Upper lobe of left lung (tissue), 4 donors: ENCODE results near the gene TRIM14.

Source experiments
- CTCF ChIP-seq, 6 experiments: fragments of 450-650 bp in 4 of 6; fragments of 200-600 bp in 2 of 6; sonication (generic) in 2 of 6; IDR thresholded peaks; one replicate each; pipeline ENCODE4 v1.5.1; 2016 to 2019; ENCODE audit warnings: antibody characterized with exemption in 6 of 6
- EP300 ChIP-seq, 4 donors: sonication (generic); formaldehyde crosslinking; IDR thresholded peaks; one replicate each; pipeline ENCODE4 v1.5.1; 2017; ENCODE audit warnings: antibody characterized with exemption in 4 of 4, control low read depth in 2 of 4
- POLR2A ChIP-seq, 4 donors: fragments of 450-650 bp; IDR thresholded peaks; one replicate each; pipeline ENCODE4 v1.5.1; 2016 to 2017; ENCODE audit warnings: antibody characterized with exemption in 4 of 4, mild to moderate bottlenecking in 2 of 4
- POLR2AphosphoS5 ChIP-seq, 2 donors: sonication (generic); formaldehyde crosslinking; IDR thresholded peaks; one replicate each; pipeline ENCODE4 v1.5.1; 2017; ENCODE audit warnings: antibody characterized with exemption in 2 of 2

DNA sequence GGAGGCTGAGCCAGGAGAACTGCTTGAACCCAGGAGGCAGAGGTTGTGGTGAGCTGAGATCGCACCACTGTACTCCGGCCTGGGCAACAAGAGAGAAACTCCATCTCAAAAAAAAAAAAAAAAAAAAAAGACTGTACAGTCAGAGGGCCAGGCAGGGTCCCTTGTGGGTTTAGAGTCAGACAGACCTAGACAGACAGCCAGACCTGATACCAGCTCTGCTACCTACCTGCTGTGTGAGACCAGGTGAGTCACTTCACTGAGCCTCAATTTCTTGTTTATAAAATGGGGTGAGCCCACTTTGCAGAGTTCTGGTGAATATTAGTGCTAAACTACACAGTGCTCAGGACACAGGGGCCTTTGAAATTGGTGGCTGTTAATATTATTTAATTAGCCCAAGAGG lies 19.7 kb downstream of the TRIM14 start:
- no peak for TF ChIP-seq POLR2AphosphoS5 (IDR thresholded peaks at IDR 0.05)
- no peak for TF ChIP-seq CTCF (IDR thresholded peaks at IDR 0.05)
- no peak for TF ChIP-seq POLR2A (IDR thresholded peaks at IDR 0.05)
- TF ChIP-seq EP300 (IDR thresholded peaks at IDR 0.05) = no peak
